Femur (tissue), 1 donor: ENCODE results near the gene FERMT2.
"Not testable (repeated sequence)": the region's sequence is repeated elsewhere in the genome, so short reads cannot be mapped to it uniquely, and the experiment has no call there.

ENCODE experiments used
- DNase-seq: peaks from one replicate; pipeline ENCODE4 v3.0.0-alpha.2; 2017

FERMT2 gene

DNA sequence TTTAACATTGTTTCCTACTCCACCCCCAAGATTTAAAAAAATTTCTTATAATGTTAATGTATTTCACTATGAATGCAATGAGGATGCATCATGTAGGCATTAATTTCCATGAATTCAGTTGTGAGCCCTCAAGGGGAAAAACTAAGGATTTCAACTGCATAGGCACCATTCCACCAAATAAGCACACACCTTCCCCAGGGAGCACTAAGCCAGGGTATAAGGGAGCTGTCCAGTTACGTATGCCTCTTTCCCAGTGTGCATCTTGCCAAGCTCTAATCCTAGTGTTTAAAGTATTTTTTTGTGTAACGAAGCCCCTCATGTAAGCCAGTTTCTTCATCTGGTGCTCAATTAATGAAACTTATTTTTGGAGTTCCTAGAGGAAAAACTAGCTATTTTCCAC is 6.6 kb downstream of the FERMT2 start:
- no peak for DNase-seq

GRCh38 chr14:52939427-52939826 is 11.4 kb downstream of the FERMT2 start:
- no peak for DNase-seq

DNA sequence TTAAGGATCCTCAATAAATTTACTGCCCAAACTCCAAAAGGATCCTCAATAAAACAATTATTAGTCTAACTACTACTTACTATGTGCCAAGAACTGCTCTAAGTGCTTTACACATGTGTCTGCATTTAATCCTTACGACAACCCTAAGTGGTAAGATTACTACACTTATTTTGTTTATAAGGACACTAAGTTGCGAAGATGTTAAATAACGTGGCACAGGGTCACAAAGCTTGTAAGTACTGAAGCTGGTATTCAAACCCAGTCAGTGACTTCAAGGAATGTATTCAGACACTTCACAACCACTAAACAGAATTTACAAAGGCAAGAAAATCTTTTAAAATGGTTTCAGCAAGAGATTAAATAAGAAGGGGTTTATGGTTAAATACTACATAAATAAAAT is 13.0 kb downstream of the FERMT2 start:
- no peak for DNase-seq

DNA sequence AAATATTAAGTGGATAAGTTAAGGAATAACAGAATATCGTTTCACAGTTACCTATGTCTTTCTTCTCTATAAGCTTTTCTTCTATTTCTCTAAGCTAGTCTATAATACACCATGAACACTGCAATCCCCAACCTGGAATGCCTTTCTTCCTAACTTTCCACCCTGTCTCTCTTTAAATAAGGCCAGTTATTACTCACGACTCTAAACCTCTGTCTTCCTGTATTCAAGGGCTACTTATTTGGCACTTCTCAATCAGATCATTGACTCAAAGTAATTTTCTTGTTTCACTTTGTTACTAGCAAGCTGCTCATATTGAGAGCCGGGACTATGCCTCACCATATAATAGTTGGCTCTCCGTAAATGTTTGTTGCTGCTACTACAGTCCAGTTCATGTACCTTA is 13.5 kb downstream of the FERMT2 start:
- no peak for DNase-seq

DNA sequence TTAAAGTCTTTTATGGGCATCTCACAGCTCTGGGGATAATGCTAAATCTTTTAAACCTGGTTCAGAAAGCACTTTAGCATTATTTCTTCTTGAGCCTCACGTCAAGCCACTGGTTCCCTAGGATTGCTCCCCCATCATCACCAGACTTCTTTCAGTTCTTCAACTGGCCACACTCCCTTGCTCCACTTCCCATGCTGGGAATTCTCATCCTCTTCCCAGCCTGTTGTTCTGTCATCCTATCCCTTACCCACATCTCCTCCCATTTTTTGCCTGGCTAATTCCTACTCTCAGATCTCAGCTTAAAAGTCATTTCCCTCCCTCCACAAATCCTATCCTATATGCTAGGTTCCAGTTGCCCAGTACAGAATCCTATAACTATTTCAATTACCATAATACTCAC is 14.4 kb downstream of the FERMT2 start:
- DNase-seq: no peak

GRCh38 chr14:52935833-52936232 is 15.0 kb downstream of the FERMT2 start:
- DNase-seq: no peak

- no peak for DNase-seq
Measured at GRCh38 chr14:52934762-52935161, 16.1 kb downstream of the FERMT2 start.

DNA sequence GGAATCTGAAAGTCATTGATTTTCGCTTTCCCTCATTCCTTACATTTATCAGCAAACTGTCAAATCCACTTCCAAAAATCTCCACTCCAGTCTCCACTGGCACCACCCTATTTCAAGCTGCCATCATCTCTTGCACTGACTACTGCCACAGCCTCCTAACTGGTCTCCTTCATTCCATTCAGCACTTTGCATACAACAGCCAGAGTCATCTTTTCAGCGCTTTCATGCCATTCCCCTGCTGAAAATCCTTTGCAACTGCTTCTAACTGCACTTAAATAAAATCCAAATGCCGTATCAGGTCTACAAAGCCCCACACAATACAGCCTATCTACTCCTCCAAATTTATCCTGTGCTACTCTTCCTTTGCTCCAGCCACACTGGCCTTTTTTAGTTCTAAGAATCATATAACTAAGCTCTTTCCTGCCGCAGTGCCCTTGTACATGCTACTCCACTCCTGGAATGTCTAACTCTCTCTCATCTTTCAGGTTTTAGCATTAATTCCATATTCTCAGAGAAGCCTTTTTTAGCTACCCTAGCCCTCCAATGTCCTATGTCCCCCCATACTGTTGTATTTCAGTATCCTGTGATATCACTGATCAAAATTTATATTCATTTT is 21.6 kb downstream of the FERMT2 start:
- no peak for DNase-seq

- DNase-seq: no peak
Measured at GRCh38 chr14:52926953-52927352, 23.9 kb downstream of the FERMT2 start.

GRCh38 chr14:52923902-52924575 is 26.8 kb downstream of the FERMT2 start:
- DNase-seq: no peak

DNA sequence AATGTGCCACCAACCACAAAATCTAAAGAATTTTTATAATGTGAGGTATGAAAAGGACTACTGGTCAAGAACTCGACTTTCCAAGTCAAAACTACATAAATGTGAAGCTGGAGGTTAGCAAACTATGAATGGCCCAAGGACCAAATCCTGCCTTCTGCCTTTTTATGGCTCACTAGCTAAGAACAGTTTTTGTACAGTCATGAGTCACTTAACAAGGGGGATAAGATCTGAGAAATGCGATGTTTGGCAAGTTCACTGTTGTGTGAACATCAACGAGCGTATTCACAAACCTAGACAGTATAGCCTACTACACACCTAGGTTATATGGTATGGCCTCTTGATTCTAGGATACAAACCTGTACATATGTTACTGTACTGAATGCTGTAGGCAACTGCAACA is 28.2 kb downstream of the FERMT2 start:
- DNase-seq: no peak

DNA sequence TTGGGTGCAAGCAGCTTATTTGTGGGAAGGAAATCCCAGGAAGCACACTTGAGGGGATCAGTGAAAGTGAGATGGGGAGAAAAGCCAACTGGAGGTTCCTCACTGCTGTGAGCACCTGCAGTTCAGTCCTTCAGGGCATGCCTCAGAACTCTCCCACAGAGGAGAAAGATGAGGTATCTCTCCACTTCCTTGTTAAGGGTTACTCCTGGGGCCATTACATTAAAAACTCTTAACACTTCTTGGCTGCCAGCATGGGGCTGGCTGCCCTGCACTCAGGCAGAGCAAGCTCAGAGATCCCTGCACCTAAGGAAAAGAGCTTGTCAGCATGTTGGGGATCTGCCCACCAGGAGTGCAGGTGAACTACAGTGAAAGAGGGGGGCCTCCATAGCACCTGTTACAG is 28.8 kb downstream of the FERMT2 start:
- no peak for DNase-seq

DNA sequence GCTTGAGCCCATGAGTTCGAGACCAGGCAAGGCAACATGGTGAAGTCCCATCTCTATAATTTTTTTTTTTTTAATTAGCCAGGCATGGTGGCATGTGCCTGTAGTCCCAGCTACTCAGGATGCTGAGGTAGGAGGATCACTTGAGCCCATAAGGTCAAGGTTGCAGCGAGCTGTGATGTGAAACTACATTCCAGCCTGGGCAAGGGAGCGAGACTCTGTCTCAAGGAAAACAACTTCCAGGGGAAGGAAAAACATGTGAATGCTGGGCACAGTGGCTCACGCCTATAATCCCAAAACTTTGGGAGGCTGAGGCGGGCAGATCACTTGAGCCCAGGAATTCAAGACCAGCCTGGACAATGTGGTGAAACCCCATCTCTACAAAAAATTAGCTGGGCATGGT is 30.4 kb downstream of the FERMT2 start:
- not testable (repeated sequence) for DNase-seq

- no peak for DNase-seq
Measured at GRCh38 chr14:52919971-52920370, 30.9 kb downstream of the FERMT2 start.

GRCh38 chr14:52918486-52918885 is 32.4 kb downstream of the FERMT2 start:
- DNase-seq: no peak

GRCh38 chr14:52917735-52918134 is 33.1 kb downstream of the FERMT2 start:
- DNase-seq: no peak

DNA sequence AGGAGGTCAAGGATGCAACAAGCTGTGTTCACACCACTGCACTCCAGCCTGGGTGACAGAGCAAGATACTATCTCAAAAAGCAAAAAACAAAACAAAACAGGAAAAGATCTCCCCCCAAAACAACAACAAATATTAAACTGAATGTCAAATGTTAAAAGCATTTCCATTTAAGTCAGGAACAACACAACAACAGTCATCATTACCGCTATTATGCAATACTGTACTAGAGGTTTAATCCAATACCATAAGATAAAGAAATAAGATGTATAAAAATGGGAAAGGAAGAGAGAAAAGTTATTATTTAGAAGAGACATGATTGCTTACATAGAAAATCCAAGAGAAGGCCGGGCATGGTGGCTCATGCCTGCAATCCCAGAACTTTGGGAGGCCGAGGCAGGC is 36.6 kb downstream of the FERMT2 start:
- no peak for DNase-seq

- no peak for DNase-seq
Measured at GRCh38 chr14:52913271-52913670, 37.6 kb downstream of the FERMT2 start.

GRCh38 chr14:52911904-52912303 is 38.9 kb downstream of the FERMT2 start:
- DNase-seq: no peak

GRCh38 chr14:52910572-52910971 is 40.3 kb downstream of the FERMT2 start:
- no peak for DNase-seq

DNA sequence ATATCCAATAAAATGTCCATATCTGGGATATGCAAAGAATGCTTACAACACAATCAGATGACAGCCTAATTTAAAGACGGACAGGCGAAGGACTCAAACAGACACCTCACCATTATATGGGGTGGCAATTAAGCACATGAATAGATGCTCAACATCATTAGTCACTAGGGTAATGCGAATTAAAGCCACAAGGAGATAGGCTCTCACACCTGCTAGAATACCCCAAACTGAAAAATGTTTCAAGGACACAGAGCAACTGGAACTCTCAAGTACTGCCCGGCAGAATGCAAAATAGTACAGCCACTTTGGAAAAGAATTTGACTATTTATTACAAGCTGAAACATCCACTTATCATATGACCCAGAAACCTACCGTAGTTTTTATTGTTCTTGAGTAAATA is 42.9 kb downstream of the FERMT2 start:
- DNase-seq: no peak

- no peak for DNase-seq
Measured at GRCh38 chr14:52906141-52906601, 44.7 kb downstream of the FERMT2 start.

DNA sequence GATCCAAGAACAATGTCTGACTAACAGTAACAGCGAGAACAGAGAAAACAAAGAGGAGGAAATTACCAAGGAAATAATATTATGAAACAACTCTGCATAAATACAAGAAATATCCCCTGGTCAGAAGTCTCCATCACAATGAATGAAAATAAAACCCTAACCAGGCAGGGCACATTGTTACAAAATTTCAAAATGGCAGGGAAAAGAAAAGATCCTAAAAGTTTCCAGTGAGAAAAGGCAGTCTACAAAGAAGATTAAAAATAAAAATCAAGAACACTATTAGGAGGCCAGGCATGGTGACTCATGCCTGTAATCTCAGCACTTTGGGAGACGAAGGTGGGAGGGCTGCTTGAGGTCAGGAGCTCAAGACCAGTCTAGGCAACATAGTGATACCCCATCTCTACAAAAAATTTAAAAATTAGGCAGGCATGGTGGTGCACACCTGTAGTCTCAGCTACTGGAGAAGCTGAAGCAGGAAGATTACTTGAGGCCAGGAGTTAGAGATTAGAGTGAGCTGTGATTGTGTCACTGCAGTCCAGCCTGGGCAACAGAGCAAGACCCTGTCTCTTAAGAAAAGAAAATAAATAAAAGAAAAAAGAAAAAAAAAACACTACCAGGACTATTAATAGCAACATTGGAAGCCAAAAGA is 47.8 kb downstream of the FERMT2 start:
- no peak for DNase-seq

- no peak for DNase-seq
Measured at GRCh38 chr14:52901357-52901980, 49.4 kb downstream of the FERMT2 start.
